ENCODE data around the gene PLXNA4.
"Not testable (repeated sequence)": the region's sequence is repeated elsewhere in the genome, so short reads cannot be mapped to it uniquely, and the experiment has no call there.

Gene PLXNA4

GRCh38 chr7:132406039-132406438 lies 170.2 kb downstream of the PLXNA4 start:
- no peak for DNase-seq

GRCh38 chr7:132404261-132404660 lies 172.0 kb downstream of the PLXNA4 start:
- no peak for DNase-seq

- no peak for DNase-seq
These were observed 172.7 kb downstream of the PLXNA4 start for GRCh38 chr7:132403465-132404110.

GRCh38 chr7:132402751-132403245 lies 173.5 kb downstream of the PLXNA4 start:
- peak; percentile 62 for DNase-seq

GRCh38 chr7:132402096-132402495 lies 174.2 kb downstream of the PLXNA4 start:
- DNase-seq = no peak

GRCh38 chr7:132400561-132401142 lies 175.6 kb downstream of the PLXNA4 start:
- DNase-seq = no peak

- DNase-seq = no peak
These were observed 176.9 kb downstream of the PLXNA4 start for GRCh38 chr7:132399367-132399766.

- DNase-seq = no peak
These were observed 177.9 kb downstream of the PLXNA4 start for GRCh38 chr7:132398253-132398925.

- no peak for DNase-seq
These were observed 179.2 kb downstream of the PLXNA4 start for GRCh38 chr7:132397070-132397469.

- DNase-seq = no peak
These were observed 180.9 kb downstream of the PLXNA4 start for GRCh38 chr7:132395361-132395760.

- DNase-seq = no peak
These were observed 181.7 kb downstream of the PLXNA4 start for GRCh38 chr7:132394283-132395198.

GRCh38 chr7:132393789-132394261 lies 182.4 kb downstream of the PLXNA4 start:
- no peak for DNase-seq

GRCh38 chr7:132392713-132393112 lies 183.6 kb downstream of the PLXNA4 start:
- no peak for DNase-seq

- no peak for DNase-seq
These were observed 185.6 kb downstream of the PLXNA4 start for GRCh38 chr7:132390705-132391104.

GRCh38 chr7:132390049-132390448 lies 186.2 kb downstream of the PLXNA4 start:
- DNase-seq = not testable (repeated sequence)

- DNase-seq = no peak
These were observed 187.6 kb downstream of the PLXNA4 start for GRCh38 chr7:132388688-132389087.

- no peak for DNase-seq
These were observed 188.7 kb downstream of the PLXNA4 start for GRCh38 chr7:132387596-132387995.

- peak; percentile 78 for DNase-seq
These were observed 190.0 kb downstream of the PLXNA4 start for GRCh38 chr7:132386201-132386681.

GRCh38 chr7:132383962-132384361 lies 192.3 kb downstream of the PLXNA4 start:
- no peak for DNase-seq

GRCh38 chr7:132381742-132382472 lies 194.4 kb downstream of the PLXNA4 start:
- peak; percentile 83 for DNase-seq

- no peak for DNase-seq
These were observed 196.2 kb downstream of the PLXNA4 start for GRCh38 chr7:132380059-132380458.

- DNase-seq = no peak
These were observed 197.0 kb downstream of the PLXNA4 start for GRCh38 chr7:132379292-132379691.
